B cell (primary cell): ENCODE results near the gene ELMO1. TPM values are rescaled to one million over a fixed set of nuclear protein-coding genes. Genes with fewer than 3 reads are reported as not detected.

Experiments used
- ATAC-seq: fragments of 200-7000 bp; cut with Tn5 transposase; one replicate; pipeline ENCODE4 v1.10.0; 2021; ENCODE audit warnings: low read depth, mild to moderate bottlenecking, moderate number of reproducible peaks, moderate library complexity
- CTCF ChIA-PET: fragments of 350-600 bp; sonication (Branson Sonifier 250); formaldehyde crosslinking; loops from one replicate; lab custom pipeline; 2021; ENCODE audit warnings: antibody characterized with exemption, inconsistent platforms; lab: Charles Lee
- POLR2A ChIA-PET: fragments of 350-600 bp; sonication (Branson Sonifier 250); formaldehyde crosslinking; loops from one replicate; lab custom pipeline; 2021; ENCODE audit warnings: antibody characterized with exemption; lab: Charles Lee
- DNase-seq: peaks from one replicate; pipeline ENCODE4 v3.0.0; 2013
- H2AFZ ChIP-seq: 2 replicates; pipeline ENCODE4 v1.6.1; 2012; ENCODE audit warnings: mild to moderate bottlenecking, low read depth, low read length; ENCODE audit not compliant: insufficient read depth, poor library complexity, severe bottlenecking
- H3K27ac ChIP-seq, 2 donors: 1 replicate in 1 of 2; 2 replicates in 1 of 2; pipeline ENCODE4 v1.5.1; 2012 to 2013; ENCODE audit warnings: low read length in 2 of 2, mild to moderate bottlenecking in 2 of 2, moderate library complexity in 1 of 2
- H3K27me3 ChIP-seq, 4 experiments: fragments of 200-600 bp in 1 of 4; sonication (generic) in 1 of 4; replicated peaks in 1 of 4; 1 replicate in 2 of 4; 2 replicates in 2 of 4; pipeline versions ENCODE4 v1.6.1 to v1.7.0; 2013 to 2016; ENCODE audit warnings: low read length in 3 of 4, mild to moderate bottlenecking in 2 of 4, mixed read lengths in 1 of 4, moderate library complexity in 1 of 4; ENCODE audit not compliant: insufficient read depth in 4 of 4, control insufficient read depth in 3 of 4; ENCODE audit errors: control extremely low read depth in 1 of 4
- H3K36me3 ChIP-seq, 2 experiments: replicated peaks in 1 of 2; 1 replicate in 1 of 2; 2 replicates in 1 of 2; pipeline versions ENCODE4 v1.6.1 to v1.7.1; 2013; ENCODE audit warnings: low read length in 1 of 2; ENCODE audit not compliant: insufficient read depth in 2 of 2, control insufficient read depth in 1 of 2; ENCODE audit errors: control extremely low read depth in 1 of 2, extremely low read depth in 1 of 2
- H3K4me1 ChIP-seq, 2 donors: fragments of 200-600 bp in 1 of 2; sonication (generic) in 1 of 2; 1 replicate in 1 of 2; 2 replicates in 1 of 2; pipeline versions ENCODE4 v1.5.1 to v1.6.1; 2013 to 2017; ENCODE audit warnings: low read length in 2 of 2; ENCODE audit not compliant: control insufficient read depth in 2 of 2, insufficient read depth in 2 of 2
- H3K4me2 ChIP-seq: replicated peaks from 2 replicates; pipeline ENCODE3; 2012; ENCODE audit warnings: mild to moderate bottlenecking, low read depth, low read length; ENCODE audit not compliant: poor library complexity, severe bottlenecking
- H3K4me3 ChIP-seq, 5 experiments: fragments of 200-600 bp in 1 of 5; sonication (generic) in 1 of 5; 1 replicate in 3 of 5; 2 replicates in 2 of 5; pipeline versions ENCODE4 v1.5.1 to v1.7.0; 2011 to 2016; ENCODE audit warnings: low read length in 4 of 5, mild to moderate bottlenecking in 4 of 5, low read depth in 2 of 5, control low read depth in 1 of 5, moderate library complexity in 1 of 5; ENCODE audit not compliant: insufficient read depth in 1 of 5; ENCODE audit errors: control extremely low read depth in 1 of 5, extremely low read depth in 1 of 5
- H3K79me2 ChIP-seq: fragments of 200-600 bp; sonication (generic); one replicate; pipeline ENCODE4 v1.6.0; 2016; ENCODE audit warnings: low read length; ENCODE audit not compliant: control insufficient read depth, insufficient read depth
- H3K9ac ChIP-seq: fragments of 200-600 bp; sonication (generic); 2 replicates; pipeline ENCODE4 v1.6.1; 2017; ENCODE audit warnings: mild to moderate bottlenecking, low read length, moderate library complexity
- H3K9me3 ChIP-seq, 3 donors: one replicate each; pipeline versions ENCODE4 v1.6.1 to v1.7.1; 2013; ENCODE audit warnings: low read length in 2 of 3; ENCODE audit not compliant: control insufficient read depth in 2 of 3, insufficient read depth in 1 of 3; ENCODE audit errors: control extremely low read depth in 1 of 3
- H4K20me1 ChIP-seq: 2 replicates; pipeline ENCODE4 v1.6.0; 2012; ENCODE audit warnings: mild to moderate bottlenecking, low read length; ENCODE audit not compliant: insufficient read depth, control insufficient read depth, poor library complexity, severe bottlenecking
- H3K27ac Mint-ChIP-seq: one replicate; pipeline ENCODE4 v1.8.0; 2021; ENCODE audit warnings: mixed read lengths
- H3K27me3 Mint-ChIP-seq: one replicate; pipeline ENCODE4 v1.8.0; 2021; ENCODE audit warnings: mixed read lengths
- H3K4me1 Mint-ChIP-seq: one replicate; pipeline ENCODE4 v1.8.0; 2021; ENCODE audit warnings: mixed read lengths
- H3K4me3 Mint-ChIP-seq: one replicate; pipeline ENCODE4 v1.8.0; 2021; ENCODE audit warnings: mixed read lengths
- H3K9me3 Mint-ChIP-seq: one replicate; pipeline ENCODE4 v1.8.0; 2022; ENCODE audit warnings: mixed read lengths; ENCODE audit not compliant: insufficient read depth
- EZH2 ChIP-seq: IDR thresholded peaks from 2 replicates; pipeline ENCODE4 v1.6.1; 2012; ENCODE audit warnings: borderline replicate concordance, low read depth, mild to moderate bottlenecking, moderate library complexity, low read length; ENCODE audit not compliant: insufficient read depth, poor library complexity, severe bottlenecking
- WGBS: methylation state at CpG from one replicate; pipeline ENCODE4 v1.1.5; 2013; ENCODE audit warnings: missing lambda C conversion rate; ENCODE audit not compliant: insufficient coverage; 5-methylcytosine and 5-hydroxymethylcytosine counted together
- intact Hi-C: fragments of 100-400 bp; cut with micrococcal nuclease; formaldehyde crosslinking; loops from one replicate; pipeline ENCODE4 v1.10.0; 2022
- polyA plus RNA-seq: library from polyadenylated mRNA; depleted of rRNA; stranded (reverse); fragments of >200 nt; gene quantifications from 2 replicates; pipeline ENCODE4 v1.2.3, GENCODE V29; 2012
- total RNA-seq, 2 donors: library from RNA; stranded (reverse); fragments of 120-200 nt in 1 of 2; gene quantifications; 1 replicate in 1 of 2; 2 replicates in 1 of 2; pipeline versions ENCODE4 v1.2.3 to v1.2.4, GENCODE V29; 2013 to 2022
- TF ChIP-seq, protein P1 (sequence below): fragments of 200-600 bp; IDR thresholded peaks from one replicate; pipeline ENCODE4 v1.8.0; 2022; ENCODE audit warnings: antibody characterized with exemption, mild to moderate bottlenecking

ELMO1 gene
- total and polyA plus RNA-seq, 2 donors (not counting 1 experiment from before 2014, with no cell fraction given), result 44.7 to 177 TPM

DNA sequence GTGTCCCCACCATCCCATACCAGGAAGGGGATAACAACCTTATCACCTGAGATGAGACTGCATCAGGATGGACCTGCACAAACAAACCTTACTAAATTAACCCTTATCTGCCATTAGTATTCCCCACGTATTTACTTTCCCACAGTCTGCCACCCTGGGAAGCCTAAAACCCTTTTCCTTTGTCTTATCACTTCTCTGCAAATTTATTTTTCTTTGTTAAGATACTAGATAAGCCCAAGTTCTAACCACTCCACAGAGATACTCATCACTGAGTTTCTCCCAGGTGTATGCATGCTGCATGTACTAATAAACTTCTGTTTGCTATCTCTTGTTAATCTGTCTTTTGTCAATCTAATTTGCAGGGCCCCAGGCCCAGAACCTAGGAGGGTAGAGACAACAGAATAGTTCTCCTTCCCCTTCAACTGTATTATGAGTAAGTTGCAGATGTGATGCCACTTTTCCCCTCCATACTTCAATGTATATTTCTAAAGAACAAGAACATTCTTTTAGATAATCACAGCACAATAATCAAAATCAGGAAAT, 66.0 kb downstream of the ELMO1 start:
- intact Hi-C loops, result no loop called here
- H2AFZ ChIP-seq, result no peak overlapping the region
- ATAC-seq, result no peak

DNA sequence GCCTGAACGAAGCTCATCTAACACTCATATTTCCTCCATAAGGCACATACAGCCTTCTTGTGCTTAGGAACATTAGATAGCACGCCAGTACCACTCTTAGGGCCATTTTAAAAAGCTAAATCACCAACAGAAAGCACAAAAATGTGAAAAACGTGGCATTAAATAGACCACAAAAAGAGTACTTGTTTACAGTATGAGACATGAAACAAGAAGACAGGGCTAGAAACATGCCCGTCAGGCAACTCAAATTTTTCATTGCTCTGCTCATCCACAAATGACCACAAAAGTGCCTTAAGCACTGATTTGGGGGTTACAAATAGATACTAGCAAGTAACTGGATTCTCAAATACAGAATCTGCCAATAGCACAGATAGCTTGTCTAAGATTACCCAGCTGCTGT, 67.8 kb downstream of the ELMO1 start:
- peaks cover 0 to 13% (median 10%) of the 10 kb centered on the region in 3 donors for H3K9me3 ChIP-seq
- peaks cover 0 to 8% of the 10 kb centered on the region in 2 experiments for H3K36me3 ChIP-seq
- H3K27ac Mint-ChIP-seq, result no peak overlapping the region
- no peak overlapping the region for H3K4me2 ChIP-seq
- H2AFZ ChIP-seq, result no peak overlapping the region
- H3K9me3 Mint-ChIP-seq, result peaks cover 11% of the 10 kb centered on the region
- DNase-seq (no peak), ATAC-seq (no peak)
- intact Hi-C loops, result no loop called here
- CTCF ChIA-PET, result no interaction called here
- POLR2A ChIA-PET, result no interaction called here
- no peaks in the 10 kb centered on the region for H3K27me3 Mint-ChIP-seq
- no peak overlapping the region for H3K27ac ChIP-seq
- H3K79me2 ChIP-seq, result peaks cover 65% of the 10 kb centered on the region
- no peak overlapping the region for H3K4me3 Mint-ChIP-seq
- no peaks in the 10 kb centered on the region for H3K27me3 ChIP-seq
- 90% methylated on average over 2 of the region's 4 CpGs for WGBS
- no peak overlapping the region for H3K4me3 ChIP-seq
- peaks cover 3 to 4% of the 10 kb centered on the region in 2 donors for H3K4me1 ChIP-seq
- H3K4me1 Mint-ChIP-seq, result peaks cover 20% of the 10 kb centered on the region
- TF ChIP-seq, protein P1, sequence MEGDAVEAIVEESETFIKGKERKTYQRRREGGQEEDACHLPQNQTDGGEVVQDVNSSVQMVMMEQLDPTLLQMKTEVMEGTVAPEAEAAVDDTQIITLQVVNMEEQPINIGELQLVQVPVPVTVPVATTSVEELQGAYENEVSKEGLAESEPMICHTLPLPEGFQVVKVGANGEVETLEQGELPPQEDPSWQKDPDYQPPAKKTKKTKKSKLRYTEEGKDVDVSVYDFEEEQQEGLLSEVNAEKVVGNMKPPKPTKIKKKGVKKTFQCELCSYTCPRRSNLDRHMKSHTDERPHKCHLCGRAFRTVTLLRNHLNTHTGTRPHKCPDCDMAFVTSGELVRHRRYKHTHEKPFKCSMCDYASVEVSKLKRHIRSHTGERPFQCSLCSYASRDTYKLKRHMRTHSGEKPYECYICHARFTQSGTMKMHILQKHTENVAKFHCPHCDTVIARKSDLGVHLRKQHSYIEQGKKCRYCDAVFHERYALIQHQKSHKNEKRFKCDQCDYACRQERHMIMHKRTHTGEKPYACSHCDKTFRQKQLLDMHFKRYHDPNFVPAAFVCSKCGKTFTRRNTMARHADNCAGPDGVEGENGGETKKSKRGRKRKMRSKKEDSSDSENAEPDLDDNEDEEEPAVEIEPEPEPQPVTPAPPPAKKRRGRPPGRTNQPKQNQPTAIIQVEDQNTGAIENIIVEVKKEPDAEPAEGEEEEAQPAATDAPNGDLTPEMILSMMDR, result no peak
- TF ChIP-seq EZH2, result no peak
- H3K9ac ChIP-seq, result no peak overlapping the region
- peaks cover 26% of the 10 kb centered on the region for H4K20me1 ChIP-seq

More for the DNA sequence above, 66.0 kb downstream of the ELMO1 start:
- Histone ChIP-seq H3K27ac (no peak overlapping the region), H3K4me2 (no peak overlapping the region), H4K20me1 (peaks cover 24% of the 10 kb centered on the region), H3K27me3 (no peaks in the 10 kb centered on the region), H3K79me2 (peaks cover 48% of the 10 kb centered on the region), H3K36me3 (peaks cover 0 to 3% of the 10 kb centered on the region in 2 experiments), H3K4me3 (no peak overlapping the region), H3K9me3 (peaks cover 0 to 4% (median 0%) of the 10 kb centered on the region in 3 donors), H3K4me1 (peaks cover 9 to 11% of the 10 kb centered on the region in 2 donors), H3K9ac (no peak overlapping the region)
- Mint-ChIP-seq H3K27ac (no peak overlapping the region), H3K4me3 (no peak overlapping the region), H3K27me3 (no peaks in the 10 kb centered on the region), H3K4me1 (peaks cover 30% of the 10 kb centered on the region), H3K9me3 (no peaks in the 10 kb centered on the region)
- POLR2A ChIA-PET, result no interaction called here
- DNase-seq, result no peak
- CTCF ChIA-PET, result no interaction called here
- TF ChIP-seq EZH2, result no peak
- TF ChIP-seq, protein P1, result no peak
- 100% methylated on average over 1 of the region's 1 CpG for WGBS
